Measurements from ENCODE around the gene ULK4.

- no peak for TF ChIP-seq ATF4 (CRISPR knock-in tag; IDR thresholded peaks at IDR 0.05)
- TF ChIP-seq MAX (CRISPR knock-in tag; IDR thresholded peaks at IDR 0.05): no peak
- no peak for TF ChIP-seq ZBTB26 (CRISPR knock-in tag; IDR thresholded peaks at IDR 0.05)
- no peak for TF ChIP-seq SETDB1 (IDR thresholded peaks at IDR 0.05; ENCODE audit: low read length)
These were observed 623.6 kb downstream of the ULK4 start for GRCh38 chr3:41338276-41338675.

All from K562 (cell line).